H1 (cell line): Measurements from ENCODE around the gene CPM.

Source experiments
- CTCF ChIP-seq, 3 experiments: IDR thresholded peaks; 1 replicate in 2 of 3; 2 replicates in 1 of 3; pipeline versions ENCODE4 v1.5.1 to v1.6.1; 2011; ENCODE audit warnings: low read length in 3 of 3, mild to moderate bottlenecking in 3 of 3, inconsistent platforms in 2 of 3, low read depth in 1 of 3, moderate library complexity in 1 of 3; ENCODE audit not compliant: insufficient read depth in 1 of 3; ENCODE audit errors: control extremely low read depth in 1 of 3
- TF ChIP-seq, protein P1 (sequence below): IDR thresholded peaks from 2 replicates; pipeline ENCODE4 v1.6.1; 2012; ENCODE audit warnings: inconsistent platforms

DNA sequence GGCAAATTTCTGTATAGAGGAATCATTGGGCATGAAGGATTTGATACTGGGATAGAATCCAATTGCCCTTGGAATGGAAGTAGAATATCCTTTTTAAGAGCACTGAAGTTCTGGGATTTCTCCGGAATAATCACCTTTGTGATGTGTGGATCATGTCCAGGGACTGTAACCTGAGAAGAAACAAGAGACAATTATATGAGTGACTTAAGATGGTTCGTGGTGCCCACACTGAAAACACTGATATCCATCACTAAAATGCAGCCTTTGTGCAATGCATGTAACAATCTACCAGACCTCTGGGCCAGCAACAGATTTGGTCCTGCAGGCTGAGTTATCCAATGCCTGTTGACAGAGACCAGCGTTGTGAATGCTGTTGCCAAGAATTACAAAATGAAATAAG, 76.5 kb downstream of the CPM start:
- TF ChIP-seq, protein P1, sequence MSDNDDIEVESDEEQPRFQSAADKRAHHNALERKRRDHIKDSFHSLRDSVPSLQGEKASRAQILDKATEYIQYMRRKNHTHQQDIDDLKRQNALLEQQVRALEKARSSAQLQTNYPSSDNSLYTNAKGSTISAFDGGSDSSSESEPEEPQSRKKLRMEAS: no peak
- TF ChIP-seq CTCF (IDR thresholded peaks at IDR 0.05; ENCODE audit: control extremely low read depth in 1 of 3, insufficient read depth in 1 of 3, low read depth in 1 of 3, low read length in 3 of 3): no peak
